Gastroesophageal sphincter (tissue), 3 donors: ENCODE results near the gene EPHB6.

ENCODE experiments used
- EP300 ChIP-seq: sonication (generic); formaldehyde crosslinking; IDR thresholded peaks from one replicate; pipeline ENCODE4 v1.6.1; 2017; ENCODE audit warnings: antibody characterized with exemption, mild to moderate bottlenecking
- POLR2A ChIP-seq, 2 donors: fragments of 450-650 bp; IDR thresholded peaks; one replicate each; pipeline ENCODE4 v1.6.1; 2017; ENCODE audit warnings: antibody characterized with exemption in 2 of 2, mild to moderate bottlenecking in 2 of 2, moderate library complexity in 1 of 2
- POLR2AphosphoS5 ChIP-seq: sonication (generic); formaldehyde crosslinking; IDR thresholded peaks from one replicate; pipeline ENCODE4 v1.6.1; 2017; ENCODE audit warnings: antibody characterized with exemption
- TF ChIP-seq, protein P1 (sequence below), 4 experiments: fragments of 200-600 bp in 2 of 4; fragments of 450-650 bp in 2 of 4; sonication (generic) in 1 of 4; IDR thresholded peaks; one replicate each; pipeline ENCODE4 v1.5.1; 2017 to 2019; ENCODE audit warnings: antibody characterized with exemption in 4 of 4, mild to moderate bottlenecking in 2 of 4, moderate library complexity in 2 of 4

DNA sequence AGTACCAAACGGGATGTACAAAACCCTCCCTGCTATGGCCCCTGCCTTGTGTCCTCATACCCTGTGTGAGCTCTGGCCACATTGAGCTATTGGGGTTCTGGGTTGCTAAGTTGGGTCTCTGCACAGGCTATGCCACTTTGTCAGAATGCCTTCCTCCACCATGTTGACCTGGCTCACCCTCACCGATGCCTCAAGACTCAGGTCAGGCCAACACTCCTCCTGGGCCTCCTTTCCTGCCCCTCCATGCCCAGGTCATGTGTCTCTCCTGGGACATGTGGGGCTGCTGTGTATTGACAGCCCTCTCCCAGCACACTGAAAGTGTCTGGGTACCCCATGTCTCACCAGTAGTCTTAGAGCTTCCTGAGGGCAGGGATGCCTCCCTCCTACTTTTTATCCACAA is 64.0 kb downstream of the EPHB6 start:
- TF ChIP-seq, protein P1, sequence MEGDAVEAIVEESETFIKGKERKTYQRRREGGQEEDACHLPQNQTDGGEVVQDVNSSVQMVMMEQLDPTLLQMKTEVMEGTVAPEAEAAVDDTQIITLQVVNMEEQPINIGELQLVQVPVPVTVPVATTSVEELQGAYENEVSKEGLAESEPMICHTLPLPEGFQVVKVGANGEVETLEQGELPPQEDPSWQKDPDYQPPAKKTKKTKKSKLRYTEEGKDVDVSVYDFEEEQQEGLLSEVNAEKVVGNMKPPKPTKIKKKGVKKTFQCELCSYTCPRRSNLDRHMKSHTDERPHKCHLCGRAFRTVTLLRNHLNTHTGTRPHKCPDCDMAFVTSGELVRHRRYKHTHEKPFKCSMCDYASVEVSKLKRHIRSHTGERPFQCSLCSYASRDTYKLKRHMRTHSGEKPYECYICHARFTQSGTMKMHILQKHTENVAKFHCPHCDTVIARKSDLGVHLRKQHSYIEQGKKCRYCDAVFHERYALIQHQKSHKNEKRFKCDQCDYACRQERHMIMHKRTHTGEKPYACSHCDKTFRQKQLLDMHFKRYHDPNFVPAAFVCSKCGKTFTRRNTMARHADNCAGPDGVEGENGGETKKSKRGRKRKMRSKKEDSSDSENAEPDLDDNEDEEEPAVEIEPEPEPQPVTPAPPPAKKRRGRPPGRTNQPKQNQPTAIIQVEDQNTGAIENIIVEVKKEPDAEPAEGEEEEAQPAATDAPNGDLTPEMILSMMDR (IDR thresholded peaks at IDR 0.05) = no peak
- no peak for TF ChIP-seq EP300
- TF ChIP-seq POLR2A (IDR thresholded peaks at IDR 0.05) = no peak
- no peak for TF ChIP-seq POLR2AphosphoS5
